Measurements from ENCODE around the gene RNU7-1. TPM values are rescaled to one million over a fixed set of nuclear protein-coding genes. Genes with fewer than 3 reads are reported as not detected.
"Not testable (repeated sequence)": the region's sequence is repeated elsewhere in the genome, so short reads cannot be mapped to it uniquely, and the experiment has no call there.

Gene RNU7-1
- total RNA-seq, 1 donor from 2014 or later = not detected

GRCh38 chr12:6902448-6902847, 41.2 kb upstream of the RNU7-1 start:
- Mint-ChIP-seq H3K36me3 (ENCODE audit: low read depth) (no peaks in the 10 kb centered on the region), H3K27ac (ENCODE audit: unreplicated experiment) (no peak overlapping the region), H3K4me3 (no peak overlapping the region), H3K9me3 (no peaks in the 10 kb centered on the region), H3K27me3 (ENCODE audit: low read depth) (no peaks in the 10 kb centered on the region), H3K4me1 (peaks cover 5% of the 10 kb centered on the region)
- DNase-seq (ENCODE audit: low read depth, low spot score) = no peak
- TF ChIP-seq CTCF (conservative IDR thresholded peaks at IDR 0.05) = no peak

GRCh38 chr12:6903722-6904121, 39.9 kb upstream of the RNU7-1 start:
- Mint-ChIP-seq H3K4me1 (peaks cover 5% of the 10 kb centered on the region), H3K9me3 (no peaks in the 10 kb centered on the region), H3K4me3 (peak overlapping the region; percentile 1), H3K27ac (ENCODE audit: unreplicated experiment) (no peak overlapping the region), H3K27me3 (ENCODE audit: low read depth) (no peaks in the 10 kb centered on the region), H3K36me3 (ENCODE audit: low read depth) (no peaks in the 10 kb centered on the region)
- TF ChIP-seq CTCF (conservative IDR thresholded peaks at IDR 0.05) = no peak
- DNase-seq (ENCODE audit: low read depth, low spot score) = no peak

GRCh38 chr12:6904280-6905276, 39.0 kb upstream of the RNU7-1 start, which contains the start of gene LRRC23:
Gene LRRC23 (plus strand): TSS chr12:6904822. CDS start chr12:6905634, 812 bp downstream.
- Mint-ChIP-seq H3K27me3 (ENCODE audit: low read depth) (no peaks in the 10 kb centered on the region), H3K4me1 (peaks cover 2% of the 10 kb centered on the region), H3K9me3 (no peaks in the 10 kb centered on the region), H3K36me3 (ENCODE audit: low read depth) (no peaks in the 10 kb centered on the region), H3K27ac (ENCODE audit: unreplicated experiment) (no peak within 1 kb of the TSS), H3K4me3 (peak within 1 kb of the TSS; percentile 1)
- DNase-seq (ENCODE audit: low read depth, low spot score) = peak; percentile 97
- TF ChIP-seq CTCF (conservative IDR thresholded peaks at IDR 0.05) = no peak

- no peak for TF ChIP-seq CTCF (conservative IDR thresholded peaks at IDR 0.05)
- no peak for DNase-seq (ENCODE audit: low read depth, low spot score)
- Mint-ChIP-seq H3K4me1 (no peaks in the 10 kb centered on the region), H3K9me3 (no peaks in the 10 kb centered on the region), H3K4me3 (no peak overlapping the region), H3K36me3 (ENCODE audit: low read depth) (no peaks in the 10 kb centered on the region), H3K27me3 (ENCODE audit: low read depth) (no peaks in the 10 kb centered on the region), H3K27ac (ENCODE audit: unreplicated experiment) (no peak overlapping the region)
Observed at GRCh38 chr12:6905414-6906040, 38.1 kb upstream of the RNU7-1 start.

GRCh38 chr12:6908141-6908540, 35.5 kb upstream of the RNU7-1 start:
- not testable (repeated sequence) for H3K4me1 Mint-ChIP-seq; DNase-seq (ENCODE audit: low read depth, low spot score); H3K9me3 Mint-ChIP-seq; H3K4me3 Mint-ChIP-seq; H3K36me3 Mint-ChIP-seq (ENCODE audit: low read depth); H3K27ac Mint-ChIP-seq (ENCODE audit: unreplicated experiment)
- peaks cover 13% of the 10 kb centered on the region for H3K27me3 Mint-ChIP-seq (ENCODE audit: low read depth)
